ENCODE measurements around the gene MYL5. TPM values are rescaled to one million over a fixed set of nuclear protein-coding genes. Genes with fewer than 3 reads are reported as not detected.
A peak's percentile ranks its signal among the peaks of the same experiment; 100 is the strongest.

The MYL5 gene
- total RNA-seq, 1 experiment from 2014 or later = 16.6 TPM

GRCh38 chr4:710916-711315 lies 36.6 kb downstream of the MYL5 start:
- DNase-seq (ENCODE audit: low read depth) = no peak
- in situ Hi-C loops (cut with HindIII; ENCODE audit: low pct_unique_long_range_greater_than_20kb, low sequenced_read_pairs) = no loop called here

DNA sequence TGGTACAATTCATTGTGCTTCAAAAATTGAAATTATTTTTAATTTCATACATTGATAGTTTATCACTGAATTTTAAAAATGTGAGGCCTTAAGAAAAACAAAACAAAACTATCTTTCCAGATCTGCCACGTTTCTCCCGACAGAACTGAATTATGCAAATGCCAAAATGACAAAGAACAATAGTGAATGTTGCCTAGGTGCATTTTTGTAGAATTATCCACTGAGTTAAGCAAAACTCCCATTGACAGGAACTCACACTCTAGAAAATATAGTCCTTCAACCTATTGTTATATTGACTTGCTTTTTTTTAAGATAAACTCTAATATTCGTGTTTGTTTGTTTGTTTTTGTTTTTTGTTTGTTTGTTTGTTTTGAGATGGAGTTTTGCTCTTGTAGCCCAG lies 37.8 kb downstream of the MYL5 start:
- in situ Hi-C loops (cut with HindIII; ENCODE audit: low pct_unique_long_range_greater_than_20kb, low sequenced_read_pairs) = no loop called here
- DNase-seq (ENCODE audit: low read depth) = no peak

DNA sequence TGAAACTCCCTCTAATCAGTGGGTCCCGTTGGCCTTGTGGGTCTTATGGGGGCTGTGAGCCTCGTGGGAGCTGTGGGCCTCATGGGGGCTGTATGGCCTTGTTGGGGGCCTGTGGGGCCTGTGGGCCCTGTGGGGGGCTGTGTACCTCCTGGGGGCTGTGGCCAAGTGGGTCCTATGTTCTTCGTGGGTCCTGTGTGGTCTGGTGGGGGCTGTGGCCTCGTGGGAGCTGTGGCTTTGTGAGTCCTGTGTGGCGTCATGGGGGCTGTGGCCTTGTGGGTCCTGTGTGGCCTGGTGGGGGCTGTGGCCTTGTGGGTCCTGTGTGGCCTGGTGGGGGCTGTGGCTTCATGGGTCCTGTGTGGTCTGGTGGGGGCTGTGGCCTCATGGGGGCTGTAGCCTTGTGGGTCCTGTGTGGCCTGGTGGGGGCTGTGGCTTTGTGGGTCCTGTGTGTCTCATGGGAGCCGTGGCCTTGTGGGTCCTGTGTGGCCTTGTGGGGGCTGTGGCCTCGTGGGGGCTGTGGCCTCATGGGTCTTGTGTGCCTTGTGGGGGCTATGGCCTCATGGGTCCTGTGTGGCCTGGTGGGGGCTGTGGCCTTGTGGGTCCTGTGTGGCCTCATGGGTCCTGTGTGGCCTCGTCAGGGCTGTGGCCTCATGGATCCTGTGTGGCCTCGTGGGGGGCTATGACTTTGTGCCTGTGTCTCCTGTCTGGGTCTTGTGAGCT lies 38.7 kb downstream of the MYL5 start:
- in situ Hi-C loops (cut with HindIII; ENCODE audit: low pct_unique_long_range_greater_than_20kb, low sequenced_read_pairs) = no loop called here

DNA sequence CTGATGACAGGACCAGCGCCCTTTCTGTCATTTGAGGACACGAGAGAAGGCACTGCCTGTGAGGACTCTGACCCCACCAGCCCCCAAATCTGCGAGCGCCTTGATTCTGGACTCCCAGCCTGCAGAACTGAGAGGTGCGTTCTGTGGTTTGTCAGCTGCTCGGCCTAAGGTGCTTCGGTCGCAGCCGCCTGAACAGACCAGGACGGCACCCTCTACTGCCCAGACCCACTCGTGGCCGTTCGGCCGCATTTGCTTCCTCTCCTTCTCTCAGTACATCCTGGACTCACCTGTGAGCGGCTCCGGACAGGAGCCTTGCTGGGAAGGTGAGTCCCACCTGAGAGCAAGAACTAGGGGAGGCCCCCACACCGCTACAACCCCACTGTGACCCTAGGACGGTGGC lies 39.7 kb downstream of the MYL5 start:
- DNase-seq (ENCODE audit: low read depth) = no peak
- in situ Hi-C loops (cut with HindIII; ENCODE audit: low pct_unique_long_range_greater_than_20kb, low sequenced_read_pairs) = no loop called here

More for the DNA sequence above, 38.7 kb downstream of the MYL5 start:
- DNase-seq (ENCODE audit: low read depth) = no peak

- DNase-seq (ENCODE audit: low read depth) = no peak
- in situ Hi-C loops (cut with HindIII; ENCODE audit: low pct_unique_long_range_greater_than_20kb, low sequenced_read_pairs) = no loop called here
Observed at GRCh38 chr4:717601-718320, 43.4 kb downstream of the MYL5 start.

- in situ Hi-C loops (cut with HindIII; ENCODE audit: low pct_unique_long_range_greater_than_20kb, low sequenced_read_pairs) = no loop called here
- no peak for DNase-seq (ENCODE audit: low read depth)
Observed at GRCh38 chr4:718460-718859, 44.1 kb downstream of the MYL5 start.

- in situ Hi-C loops (cut with HindIII; ENCODE audit: low pct_unique_long_range_greater_than_20kb, low sequenced_read_pairs) = no loop called here
Observed at GRCh38 chr4:720111-720860, 45.9 kb downstream of the MYL5 start.

GRCh38 chr4:721261-722168 lies 47.2 kb downstream of the MYL5 start:
- in situ Hi-C loops (cut with HindIII; ENCODE audit: low pct_unique_long_range_greater_than_20kb, low sequenced_read_pairs) = no loop called here
- DNase-seq (ENCODE audit: low read depth) = no peak

More at GRCh38 chr4:720111-720860, 45.9 kb downstream of the MYL5 start:
- DNase-seq (ENCODE audit: low read depth) = no peak

DNA sequence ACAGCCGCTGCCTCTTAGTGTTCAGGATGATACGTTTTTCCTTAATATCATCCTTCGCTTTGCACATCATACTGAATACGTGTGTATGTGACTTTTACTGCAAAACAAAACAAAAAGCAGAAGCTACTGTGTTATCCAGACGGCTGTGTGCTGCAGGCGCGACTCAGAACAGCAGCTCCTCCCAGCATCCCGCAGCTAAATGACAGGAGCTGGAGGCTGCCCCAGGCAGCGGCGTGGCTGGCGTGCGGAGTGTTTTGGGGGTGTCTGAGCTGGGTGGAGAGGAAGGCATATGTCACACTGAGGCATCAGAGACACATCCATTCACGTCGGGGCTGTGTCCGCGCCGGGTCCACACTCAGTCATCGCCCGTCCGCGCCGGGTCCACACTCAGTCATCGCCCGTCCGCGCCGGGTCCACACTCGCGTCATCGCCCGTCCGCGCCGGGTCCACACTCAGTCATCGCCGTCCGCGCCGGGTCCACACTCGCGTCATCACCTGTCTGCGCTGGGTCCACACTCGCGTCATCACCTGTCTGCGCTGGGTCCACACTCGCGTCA lies 47.9 kb downstream of the MYL5 start:
- DNase-seq (ENCODE audit: low read depth) = no peak
- in situ Hi-C loops (cut with HindIII; ENCODE audit: low pct_unique_long_range_greater_than_20kb, low sequenced_read_pairs) = no loop called here

DNA sequence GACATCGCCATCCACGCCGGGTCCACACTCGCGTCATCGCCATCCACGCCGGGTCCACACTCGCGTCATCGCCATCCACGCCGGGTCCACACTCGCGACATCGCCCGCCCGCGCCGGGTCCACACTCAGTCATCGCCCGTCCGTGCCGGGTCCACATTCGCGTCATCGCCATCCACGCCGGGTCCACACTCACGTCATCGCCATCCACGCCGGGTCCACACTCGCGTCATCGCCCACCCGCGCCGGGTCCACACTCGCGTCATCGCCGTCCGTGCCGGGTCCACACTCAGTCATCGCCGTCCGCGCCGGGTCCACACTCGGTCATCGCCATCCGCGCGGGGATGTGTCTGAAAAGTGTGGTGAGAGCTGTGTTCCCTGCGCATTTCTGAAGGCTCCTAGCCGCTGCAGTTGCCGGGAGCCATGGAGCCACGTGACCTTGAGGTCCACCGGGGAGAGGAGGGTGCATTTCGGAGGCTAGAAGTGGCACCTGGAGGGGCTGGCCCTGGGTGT lies 48.6 kb downstream of the MYL5 start:
- in situ Hi-C loops (cut with HindIII; ENCODE audit: low pct_unique_long_range_greater_than_20kb, low sequenced_read_pairs) = no loop called here
- no peak for DNase-seq (ENCODE audit: low read depth)

DNA sequence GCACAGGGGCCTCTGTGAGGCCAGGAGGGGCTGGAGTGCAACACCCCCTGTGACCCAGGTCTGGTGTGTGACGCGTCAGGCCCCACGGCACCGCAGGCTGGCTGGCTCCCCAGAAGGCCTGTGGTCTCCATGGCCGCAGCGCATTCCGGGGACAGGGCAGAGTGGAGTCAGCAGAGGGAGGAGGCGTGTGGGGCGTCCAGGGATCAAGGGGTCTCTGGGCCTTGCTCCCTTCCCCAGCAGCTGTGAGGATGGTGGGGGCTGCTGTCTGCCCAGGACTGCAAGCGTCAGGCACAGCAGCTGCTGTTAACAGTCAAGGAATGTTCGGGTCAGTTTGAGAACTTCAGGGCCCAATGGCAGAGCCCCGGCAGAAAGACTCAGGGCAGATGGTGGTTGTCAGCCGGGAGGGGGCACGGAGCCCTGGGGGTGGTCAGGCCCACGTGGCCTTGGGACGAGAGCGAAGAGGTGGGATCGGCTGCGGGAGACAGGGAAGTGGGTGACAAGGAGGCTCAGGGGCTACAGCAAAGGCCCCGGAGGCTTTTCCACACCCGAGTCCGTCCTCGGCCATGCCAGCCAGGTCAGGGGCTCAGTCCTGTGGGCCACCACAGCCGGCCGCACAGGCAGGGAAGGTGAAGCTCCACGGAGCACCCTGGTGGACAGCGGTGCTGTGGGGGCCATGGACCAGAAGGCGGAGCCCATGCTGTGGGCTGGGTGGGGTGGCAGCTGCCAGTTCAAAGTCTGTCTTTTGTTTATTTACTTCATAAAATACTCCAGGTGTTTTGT lies 49.6 kb downstream of the MYL5 start:
- in situ Hi-C loops (cut with HindIII; ENCODE audit: low pct_unique_long_range_greater_than_20kb, low sequenced_read_pairs) = no loop called here
- no peak for DNase-seq (ENCODE audit: low read depth)

GRCh38 chr4:725391-726234 lies 51.3 kb downstream of the MYL5 start:
- in situ Hi-C loops (cut with HindIII; ENCODE audit: low pct_unique_long_range_greater_than_20kb, low sequenced_read_pairs) = no loop called here
- DNase-seq (ENCODE audit: low read depth) = no peak

GRCh38 chr4:726235-726787 lies 52.0 kb downstream of the MYL5 start:
- in situ Hi-C loops (cut with HindIII; ENCODE audit: low pct_unique_long_range_greater_than_20kb, low sequenced_read_pairs) = no loop called here
- DNase-seq (ENCODE audit: low read depth) = no peak

DNA sequence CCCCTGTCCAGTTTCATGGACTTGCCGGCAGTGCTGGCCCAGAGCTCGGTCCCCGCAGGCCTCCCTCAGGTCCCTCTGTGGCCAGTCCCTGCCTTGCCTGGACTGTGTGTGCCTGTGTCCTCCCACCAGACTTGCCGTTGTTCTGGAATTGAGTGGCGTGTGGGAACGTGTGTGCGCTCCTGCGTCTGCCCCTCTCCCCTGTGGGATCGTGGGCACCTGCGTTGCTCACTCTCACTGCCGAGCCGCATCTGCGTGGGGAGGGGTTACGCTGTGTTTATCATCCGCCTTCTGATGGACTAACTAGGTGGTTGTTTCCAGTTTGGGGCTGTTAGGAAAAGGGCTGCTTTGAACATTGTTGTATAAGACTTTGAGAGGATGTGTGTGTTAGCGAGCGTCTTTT lies 52.5 kb downstream of the MYL5 start:
- in situ Hi-C loops (cut with HindIII; ENCODE audit: low pct_unique_long_range_greater_than_20kb, low sequenced_read_pairs) = no loop called here
- DNase-seq (ENCODE audit: low read depth) = no peak

DNA sequence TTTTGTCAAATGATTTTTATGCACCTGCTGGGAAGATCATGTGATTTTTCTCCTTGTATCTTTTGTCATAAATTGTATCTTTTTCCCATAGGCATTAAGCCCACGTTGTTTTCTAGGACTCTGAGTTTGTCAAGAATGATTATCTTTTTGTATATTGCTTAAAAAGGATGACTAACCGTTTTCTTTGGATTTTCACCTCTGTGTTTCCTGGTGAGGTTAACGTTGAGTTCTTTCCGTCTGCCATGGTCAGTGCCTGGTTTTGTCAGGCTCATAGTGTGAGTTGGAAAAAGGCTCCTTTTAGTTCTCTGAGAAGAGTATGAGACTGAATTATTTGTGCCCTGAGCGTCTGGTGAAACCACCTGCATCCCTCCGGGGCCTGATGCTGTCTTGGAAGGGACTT lies 53.2 kb downstream of the MYL5 start:
- DNase-seq (ENCODE audit: low read depth) = peak; percentile 62
- in situ Hi-C loops (cut with HindIII; ENCODE audit: low pct_unique_long_range_greater_than_20kb, low sequenced_read_pairs) = no loop called here
